HG02970 (cell line): Measurements from ENCODE around the gene NFKBIE.

ENCODE experiments used
- ATAC-seq: cut with Tn5 transposase; IDR thresholded peaks from one replicate; pipeline ENCODE4 v1.9.1; 2021; ENCODE audit warnings: mild to moderate bottlenecking, moderate library complexity, moderate number of reproducible peaks; ENCODE audit not compliant: unreplicated experiment, low FRiP score

The NFKBIE gene

GRCh38 chr6:44260451-44261297 is 4.7 kb downstream of the NFKBIE start:
- no peak for ATAC-seq

- no peak for ATAC-seq
Observed at GRCh38 chr6:44260011-44260410, 5.3 kb downstream of the NFKBIE start.

- ATAC-seq, result no peak
Observed at GRCh38 chr6:44258921-44259320, 6.4 kb downstream of the NFKBIE start.

GRCh38 chr6:44258325-44258863 is 7.0 kb downstream of the NFKBIE start:
- no peak for ATAC-seq

GRCh38 chr6:44257753-44258324 is 7.5 kb downstream of the NFKBIE start:
- ATAC-seq, result peak; percentile 7

GRCh38 chr6:44257025-44257752 is 8.2 kb downstream of the NFKBIE start, which contains the start of gene SLC35B2:
Gene SLC35B2 (minus strand): TSS chr6:44257528. CDS start chr6:44257410, 118 bp downstream.
- ATAC-seq, result peak; percentile 49

GRCh38 chr6:44256775-44257024 is 8.7 kb downstream of the NFKBIE start:
- ATAC-seq, result no peak

- ATAC-seq, result no peak
Observed at GRCh38 chr6:44255871-44256774, 9.2 kb downstream of the NFKBIE start.

GRCh38 chr6:44255105-44255808 is 10.1 kb downstream of the NFKBIE start:
- no peak for ATAC-seq

- ATAC-seq, result no peak
Observed at GRCh38 chr6:44254191-44255104, 10.9 kb downstream of the NFKBIE start.

- no peak for ATAC-seq
Observed at GRCh38 chr6:44253307-44254101, 11.8 kb downstream of the NFKBIE start.

GRCh38 chr6:44251576-44252524 is 13.5 kb downstream of the NFKBIE start:
- no peak for ATAC-seq

GRCh38 chr6:44250718-44251123 is 14.6 kb downstream of the NFKBIE start:
- ATAC-seq, result no peak

- ATAC-seq, result no peak
Observed at GRCh38 chr6:44250067-44250717, 15.2 kb downstream of the NFKBIE start.

- no peak for ATAC-seq
Observed at GRCh38 chr6:44249082-44249748, 16.1 kb downstream of the NFKBIE start.

GRCh38 chr6:44248579-44248978 is 16.8 kb downstream of the NFKBIE start:
- no peak for ATAC-seq
